Activated T-cell treated with anti-CD3 and anti-CD28 coated beads, Interleukin-2, amount 50 U/mL, for 72 hours (primary cell): ENCODE measurements around the gene CATSPER4. TPM values are rescaled to one million over a fixed set of nuclear protein-coding genes. Genes with fewer than 3 reads are reported as not detected.

Experiments
- total RNA-seq, 2 donors: library from RNA; stranded (reverse); gene quantifications; one replicate each; pipeline ENCODE4 v1.2.3, GENCODE V29; 2022

Gene CATSPER4
- total RNA-seq, 2 donors from 2014 or later, result 0.19 TPM; not detected in 1

Other genes starting within 250 kb of the CATSPER4 start
- 10 to 100 TPM in 1 of 2 donors, 1 to 10 TPM in 1; 8.4 to 10.1 TPM for gene PAFAH2, start 192.5 kb upstream of the CATSPER4 start, total RNA-seq
- not detected for gene EXTL1, start 168.8 kb upstream of the CATSPER4 start, total RNA-seq
- gene SLC30A2, start 144.5 kb upstream of the CATSPER4 start, total RNA-seq, result not detected
- gene TRIM63, start 123.0 kb upstream of the CATSPER4 start, total RNA-seq, result under 1 TPM in 1 of 2 donors, not detected in 1; 0.35 TPM
- 10 to 100 TPM; 17.9 to 22.5 TPM for gene PDIK1L, start 78.8 kb upstream of the CATSPER4 start, total RNA-seq
- not detected for gene FAM110D, start 31.5 kb upstream of the CATSPER4 start, total RNA-seq
- gene C1orf232, start 21.6 kb upstream of the CATSPER4 start, total RNA-seq, result not detected
- gene ZNF593, start 20.7 kb upstream of the CATSPER4 start, total RNA-seq, result 10 to 100 TPM; 34.1 to 42.4 TPM
- not detected for gene ZNF593OS, start 18.8 kb upstream of the CATSPER4 start, total RNA-seq
- 1 to 10 TPM; 1.1 to 5.0 TPM for gene CNKSR1, start 13.1 kb upstream of the CATSPER4 start, total RNA-seq
- 10 to 100 TPM; 30.8 to 34.6 TPM for gene CEP85, start 43.6 kb downstream of the CATSPER4 start, total RNA-seq
- 100 to 1,000 TPM; 148 to 165 TPM for gene SH3BGRL3, start 89.5 kb downstream of the CATSPER4 start, total RNA-seq
- gene UBXN11, start 116.0 kb downstream of the CATSPER4 start, total RNA-seq, result 10 to 100 TPM; 19.1 to 19.3 TPM
- 100 to 1,000 TPM; 213 to 245 TPM for gene CD52, start 127.4 kb downstream of the CATSPER4 start, total RNA-seq
- gene CRYBG2, start 163.5 kb downstream of the CATSPER4 start, total RNA-seq, result 1 to 10 TPM; 1.6 to 2.3 TPM
- gene ZNF683, start 182.1 kb downstream of the CATSPER4 start, total RNA-seq, result under 1 TPM in 1 of 2 donors, not detected in 1; 0.25 TPM
- gene LIN28A, start 220.2 kb downstream of the CATSPER4 start, total RNA-seq, result not detected
- 10 to 100 TPM; 39.5 to 43.6 TPM for gene DHDDS, start 241.7 kb downstream of the CATSPER4 start, total RNA-seq